ENCODE measurements around the gene SLC50A1.

Gene SLC50A1

GRCh38 chr1:155170101-155170785, 34.6 kb downstream of the SLC50A1 start:
- DNase-seq (ENCODE audit: low spot score), result no peak

GRCh38 chr1:155170806-155171205, 35.2 kb downstream of the SLC50A1 start:
- no peak for DNase-seq (ENCODE audit: low spot score)

GRCh38 chr1:155171836-155172731, 36.4 kb downstream of the SLC50A1 start:
- DNase-seq (ENCODE audit: low spot score), result no peak

GRCh38 chr1:155172732-155173477, 37.3 kb downstream of the SLC50A1 start, which contains the start of gene KRTCAP2:
KRTCAP2 (minus strand) TSS chr1:155173304; CDS start chr1:155173224, 80 bp downstream.
- DNase-seq (ENCODE audit: low spot score), result peak; percentile 95

- peak; percentile 70 for DNase-seq (ENCODE audit: low spot score)
These were observed 38.0 kb downstream of the SLC50A1 start, which contains the start of gene TRIM46 for GRCh38 chr1:155173478-155174323. TRIM46 (plus strand) TSS chr1:155173849; CDS start chr1:155173967, 118 bp downstream.

GRCh38 chr1:155174324-155175280, 39.0 kb downstream of the SLC50A1 start:
- DNase-seq (ENCODE audit: low spot score), result peak; percentile 70

GRCh38 chr1:155175281-155175926, 39.8 kb downstream of the SLC50A1 start:
- DNase-seq (ENCODE audit: low spot score), result no peak

- DNase-seq (ENCODE audit: low spot score), result no peak
These were observed 40.3 kb downstream of the SLC50A1 start for GRCh38 chr1:155175927-155176371.

- peak; percentile 84 for DNase-seq (ENCODE audit: low spot score)
These were observed 41.0 kb downstream of the SLC50A1 start for GRCh38 chr1:155176544-155177071.

- DNase-seq (ENCODE audit: low spot score), result no peak
These were observed 41.7 kb downstream of the SLC50A1 start for GRCh38 chr1:155177192-155177917.

- DNase-seq (ENCODE audit: low spot score), result no peak
These were observed 42.2 kb downstream of the SLC50A1 start for GRCh38 chr1:155177918-155178281.

- DNase-seq (ENCODE audit: low spot score), result no peak
These were observed 42.9 kb downstream of the SLC50A1 start for GRCh38 chr1:155178441-155179111.

GRCh38 chr1:155179112-155180031, 43.7 kb downstream of the SLC50A1 start:
- no peak for DNase-seq (ENCODE audit: low spot score)

GRCh38 chr1:155181371-155182051, 45.9 kb downstream of the SLC50A1 start:
- no peak for DNase-seq (ENCODE audit: low spot score)

- DNase-seq (ENCODE audit: low spot score), result no peak
These were observed 46.4 kb downstream of the SLC50A1 start for GRCh38 chr1:155182052-155182550.

GRCh38 chr1:155183775-155184221, 48.1 kb downstream of the SLC50A1 start:
- no peak for DNase-seq (ENCODE audit: low spot score)

All from CD4-positive, alpha-beta T cell treated with Interleukin-6 at 100 ng/mL for 8 hours (primary cell).